Measurements from ENCODE around the gene C3orf62. TPM values are rescaled to one million over a fixed set of nuclear protein-coding genes. Genes with fewer than 3 reads are reported as not detected.

C3orf62 gene
- total and polyA plus RNA-seq, 10 of the 15 experiments (the other 5 are each of a cell fraction or from before 2014, with no cell fraction given): 2.7 to 7.5 (median 4.2) TPM

DNA sequence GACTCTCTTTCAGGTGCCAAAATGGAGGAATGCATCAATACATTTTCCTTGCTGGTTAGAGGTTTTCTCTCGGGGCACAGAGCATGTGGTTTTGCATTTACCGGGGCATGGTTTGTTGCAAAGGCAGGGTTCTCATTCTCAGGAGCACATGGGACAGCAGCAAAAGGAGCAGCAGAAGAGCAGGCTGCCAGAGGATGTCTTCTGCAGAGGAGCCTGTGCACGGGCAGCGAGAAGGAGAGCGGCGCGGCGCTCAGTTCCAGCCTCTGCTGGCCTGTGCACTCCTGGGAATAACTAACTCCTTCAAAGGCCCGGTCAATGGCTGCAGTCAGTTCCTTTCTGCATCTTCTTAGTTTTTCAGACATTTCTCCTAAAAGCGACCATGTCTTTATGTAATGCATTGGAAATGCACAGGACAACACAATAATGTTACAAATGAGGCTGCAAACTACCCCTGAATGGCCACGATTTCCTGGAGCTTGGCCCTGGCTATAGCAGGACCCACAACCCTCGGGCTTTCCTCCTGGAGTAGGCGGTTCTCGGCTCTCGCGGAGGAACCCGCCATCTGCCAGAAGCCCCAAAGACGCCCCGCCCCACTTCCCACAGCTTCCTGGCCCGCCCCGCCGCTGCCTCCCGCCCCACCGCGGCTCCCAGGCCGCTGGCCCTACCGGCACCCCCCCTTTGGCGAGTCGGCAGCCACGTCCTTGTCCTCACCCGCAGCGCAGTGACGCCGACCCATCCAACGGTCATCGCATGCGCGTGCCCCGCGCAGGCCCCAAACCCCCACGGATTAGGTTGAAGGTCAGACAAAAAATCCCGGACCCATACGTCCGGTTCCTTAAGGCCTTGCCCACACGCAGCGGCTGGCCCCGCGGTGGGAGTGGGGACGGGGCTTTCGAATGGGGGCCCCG, at the start of gene C3orf62 (continued):
- TF ChIP-seq SUPT20H (IDR thresholded peaks at IDR 0.05; ENCODE audit: borderline replicate concordance, control insufficient read depth, low read depth, low read length) (no peak), SRF (IDR thresholded peaks at IDR 0.05; ENCODE audit: low read depth in 2 of 2, low read length in 2 of 2) (no peak), ZNF24 (IDR thresholded peaks at IDR 0.05) (no peak), SUZ12 (IDR thresholded peaks at IDR 0.05; ENCODE audit: unreplicated experiment) (no peak), BACH1 (IDR thresholded peaks at IDR 0.05; ENCODE audit: borderline replicate concordance) (peak; percentile 56; the same call in 1 of the 2 replicates), ZNF622 (IDR thresholded peaks at IDR 0.05) (no peak), EED (IDR thresholded peaks at IDR 0.05; ENCODE audit: low read depth) (peak; percentile 36; the same call in 1 of the 2 replicates), POLR2A (IDR thresholded peaks at IDR 0.05; ENCODE audit: low read depth, low read length) (peak; percentile 90), PAX5 (IDR thresholded peaks at IDR 0.05; ENCODE audit: borderline replicate concordance, low read depth, low read length) (0 out of 2 replicates have a peak, but pooled peaks have one; percentile 12), HDAC6 (IDR thresholded peaks at IDR 0.05; ENCODE audit: unreplicated experiment) (no peak), POLR2AphosphoS5 (IDR thresholded peaks at IDR 0.05; ENCODE audit: low read length) (peak; percentile 60; the same call in 1 of the 2 replicates), MYB (IDR thresholded peaks at IDR 0.05; ENCODE audit: borderline replicate concordance, low read depth, low read length) (no peak), NFYA (IDR thresholded peaks at IDR 0.05; ENCODE audit: borderline replicate concordance, low read depth, low read length) (no peak), NFIC (IDR thresholded peaks at IDR 0.05; ENCODE audit: low read depth, low read length) (0 out of 2 replicates have a peak, but pooled peaks have one; percentile 1), KAT2A (conservative IDR thresholded peaks at IDR 0.05; ENCODE audit: control insufficient read depth, low read depth, low read length) (no peak), JUNB (IDR thresholded peaks at IDR 0.05) (no peak)
- TF ChIP-seq, protein P1, sequence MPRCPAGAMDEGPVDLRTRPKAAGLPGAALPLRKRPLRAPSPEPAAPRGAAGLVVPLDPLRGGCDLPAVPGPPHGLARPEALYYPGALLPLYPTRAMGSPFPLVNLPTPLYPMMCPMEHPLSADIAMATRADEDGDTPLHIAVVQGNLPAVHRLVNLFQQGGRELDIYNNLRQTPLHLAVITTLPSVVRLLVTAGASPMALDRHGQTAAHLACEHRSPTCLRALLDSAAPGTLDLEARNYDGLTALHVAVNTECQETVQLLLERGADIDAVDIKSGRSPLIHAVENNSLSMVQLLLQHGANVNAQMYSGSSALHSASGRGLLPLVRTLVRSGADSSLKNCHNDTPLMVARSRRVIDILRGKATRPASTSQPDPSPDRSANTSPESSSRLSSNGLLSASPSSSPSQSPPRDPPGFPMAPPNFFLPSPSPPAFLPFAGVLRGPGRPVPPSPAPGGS (IDR thresholded peaks at IDR 0.05; ENCODE audit: borderline replicate concordance, insufficient read depth, low read depth, low read length, poor library complexity, severe bottlenecking): peak; percentile 70
- TF ChIP-seq, protein P2, sequence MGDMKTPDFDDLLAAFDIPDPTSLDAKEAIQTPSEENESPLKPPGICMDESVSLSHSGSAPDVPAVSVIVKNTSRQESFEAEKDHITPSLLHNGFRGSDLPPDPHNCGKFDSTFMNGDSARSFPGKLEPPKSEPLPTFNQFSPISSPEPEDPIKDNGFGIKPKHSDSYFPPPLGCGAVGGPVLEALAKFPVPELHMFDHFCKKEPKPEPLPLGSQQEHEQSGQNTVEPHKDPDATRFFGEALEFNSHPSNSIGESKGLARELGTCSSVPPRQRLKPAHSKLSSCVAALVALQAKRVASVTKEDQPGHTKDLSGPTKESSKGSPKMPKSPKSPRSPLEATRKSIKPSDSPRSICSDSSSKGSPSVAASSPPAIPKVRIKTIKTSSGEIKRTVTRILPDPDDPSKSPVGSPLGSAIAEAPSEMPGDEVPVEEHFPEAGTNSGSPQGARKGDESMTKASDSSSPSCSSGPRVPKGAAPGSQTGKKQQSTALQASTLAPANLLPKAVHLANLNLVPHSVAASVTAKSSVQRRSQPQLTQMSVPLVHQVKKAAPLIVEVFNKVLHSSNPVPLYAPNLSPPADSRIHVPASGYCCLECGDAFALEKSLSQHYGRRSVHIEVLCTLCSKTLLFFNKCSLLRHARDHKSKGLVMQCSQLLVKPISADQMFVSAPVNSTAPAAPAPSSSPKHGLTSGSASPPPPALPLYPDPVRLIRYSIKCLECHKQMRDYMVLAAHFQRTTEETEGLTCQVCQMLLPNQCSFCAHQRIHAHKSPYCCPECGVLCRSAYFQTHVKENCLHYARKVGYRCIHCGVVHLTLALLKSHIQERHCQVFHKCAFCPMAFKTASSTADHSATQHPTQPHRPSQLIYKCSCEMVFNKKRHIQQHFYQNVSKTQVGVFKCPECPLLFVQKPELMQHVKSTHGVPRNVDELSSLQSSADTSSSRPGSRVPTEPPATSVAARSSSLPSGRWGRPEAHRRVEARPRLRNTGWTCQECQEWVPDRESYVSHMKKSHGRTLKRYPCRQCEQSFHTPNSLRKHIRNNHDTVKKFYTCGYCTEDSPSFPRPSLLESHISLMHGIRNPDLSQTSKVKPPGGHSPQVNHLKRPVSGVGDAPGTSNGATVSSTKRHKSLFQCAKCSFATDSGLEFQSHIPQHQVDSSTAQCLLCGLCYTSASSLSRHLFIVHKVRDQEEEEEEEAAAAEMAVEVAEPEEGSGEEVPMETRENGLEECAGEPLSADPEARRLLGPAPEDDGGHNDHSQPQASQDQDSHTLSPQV (IDR thresholded peaks at IDR 0.05): no peak
- TF ChIP-seq, protein P3, sequence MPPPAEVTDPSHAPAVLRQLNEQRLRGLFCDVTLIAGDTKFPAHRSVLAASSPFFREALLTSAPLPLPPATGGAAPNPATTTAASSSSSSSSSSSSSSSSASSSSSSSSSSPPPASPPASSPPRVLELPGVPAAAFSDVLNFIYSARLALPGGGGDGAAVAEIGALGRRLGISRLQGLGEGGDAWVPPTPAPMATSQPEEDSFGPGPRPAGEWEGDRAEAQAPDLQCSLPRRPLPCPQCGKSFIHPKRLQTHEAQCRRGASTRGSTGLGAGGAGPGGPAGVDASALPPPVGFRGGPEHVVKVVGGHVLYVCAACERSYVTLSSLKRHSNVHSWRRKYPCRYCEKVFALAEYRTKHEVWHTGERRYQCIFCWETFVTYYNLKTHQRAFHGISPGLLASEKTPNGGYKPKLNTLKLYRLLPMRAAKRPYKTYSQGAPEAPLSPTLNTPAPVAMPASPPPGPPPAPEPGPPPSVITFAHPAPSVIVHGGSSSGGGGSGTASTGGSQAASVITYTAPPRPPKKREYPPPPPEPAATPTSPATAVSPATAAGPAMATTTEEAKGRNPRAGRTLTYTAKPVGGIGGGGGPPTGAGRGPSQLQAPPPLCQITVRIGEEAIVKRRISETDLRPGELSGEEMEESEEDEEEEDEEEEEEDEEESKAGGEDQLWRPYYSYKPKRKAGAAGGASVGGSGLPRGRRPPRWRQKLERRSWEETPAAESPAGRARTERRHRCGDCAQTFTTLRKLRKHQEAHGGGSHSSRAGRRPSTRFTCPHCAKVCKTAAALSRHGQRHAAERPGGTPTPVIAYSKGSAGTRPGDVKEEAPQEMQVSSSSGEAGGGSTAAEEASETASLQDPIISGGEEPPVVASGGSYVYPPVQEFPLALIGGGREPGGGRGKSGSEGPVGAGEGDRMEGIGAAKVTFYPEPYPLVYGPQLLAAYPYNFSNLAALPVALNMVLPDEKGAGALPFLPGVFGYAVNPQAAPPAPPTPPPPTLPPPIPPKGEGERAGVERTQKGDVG (CRISPR knock-in tag; IDR thresholded peaks at IDR 0.05): no peak
- TF ChIP-seq, protein P4, sequence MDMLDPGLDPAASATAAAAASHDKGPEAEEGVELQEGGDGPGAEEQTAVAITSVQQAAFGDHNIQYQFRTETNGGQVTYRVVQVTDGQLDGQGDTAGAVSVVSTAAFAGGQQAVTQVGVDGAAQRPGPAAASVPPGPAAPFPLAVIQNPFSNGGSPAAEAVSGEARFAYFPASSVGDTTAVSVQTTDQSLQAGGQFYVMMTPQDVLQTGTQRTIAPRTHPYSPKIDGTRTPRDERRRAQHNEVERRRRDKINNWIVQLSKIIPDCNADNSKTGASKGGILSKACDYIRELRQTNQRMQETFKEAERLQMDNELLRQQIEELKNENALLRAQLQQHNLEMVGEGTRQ (IDR thresholded peaks at IDR 0.05; ENCODE audit: borderline replicate concordance, low read depth, low read length): no peak

All from GM12878 (cell line).